IPS-NIHi11 (cell line): ENCODE data around the gene ATP6V0B.

Source experiments
- DNase-seq: peaks from one replicate; pipeline ENCODE4 v3.0.0; 2012; ENCODE audit warnings: mixed read lengths, low spot score

Gene ATP6V0B

GRCh38 chr1:44002606-44003157 is 27.9 kb downstream of the ATP6V0B start:
- peak; percentile 66 for DNase-seq

- DNase-seq, result no peak
Observed at GRCh38 chr1:44008259-44008658, 33.5 kb downstream of the ATP6V0B start.

- DNase-seq, result no peak
Observed at GRCh38 chr1:44010935-44011471, 36.2 kb downstream of the ATP6V0B start.

GRCh38 chr1:44012404-44012803 is 37.6 kb downstream of the ATP6V0B start:
- DNase-seq, result no peak

- DNase-seq, result no peak
Observed at GRCh38 chr1:44012941-44013609, 38.3 kb downstream of the ATP6V0B start.

- DNase-seq, result no peak
Observed at GRCh38 chr1:44013949-44014348, 39.2 kb downstream of the ATP6V0B start.

GRCh38 chr1:44014365-44015104 is 39.8 kb downstream of the ATP6V0B start:
- no peak for DNase-seq

GRCh38 chr1:44015206-44015605 is 40.4 kb downstream of the ATP6V0B start:
- no peak for DNase-seq

GRCh38 chr1:44016041-44016889 is 41.5 kb downstream of the ATP6V0B start:
- DNase-seq, result no peak

- DNase-seq, result no peak
Observed at GRCh38 chr1:44016890-44017400, 42.2 kb downstream of the ATP6V0B start.

- DNase-seq, result no peak
Observed at GRCh38 chr1:44019466-44019948, 44.7 kb downstream of the ATP6V0B start.

- no peak for DNase-seq
Observed at GRCh38 chr1:44020464-44020863, 45.7 kb downstream of the ATP6V0B start.

GRCh38 chr1:44021156-44021555 is 46.4 kb downstream of the ATP6V0B start:
- DNase-seq, result no peak

GRCh38 chr1:44021581-44022321 is 47.0 kb downstream of the ATP6V0B start:
- no peak for DNase-seq

- no peak for DNase-seq
Observed at GRCh38 chr1:44024031-44024902, 49.5 kb downstream of the ATP6V0B start.

GRCh38 chr1:44024903-44025525 is 50.3 kb downstream of the ATP6V0B start:
- no peak for DNase-seq

GRCh38 chr1:44025816-44026215 is 51.1 kb downstream of the ATP6V0B start:
- no peak for DNase-seq

- DNase-seq, result no peak
Observed at GRCh38 chr1:44027320-44027719, 52.6 kb downstream of the ATP6V0B start.
